Mesothelial cell of epicardium (in vitro differentiated cells): ENCODE measurements around the gene WDR11. TPM values are rescaled to one million over a fixed set of nuclear protein-coding genes. Genes with fewer than 3 reads are reported as not detected.

Source experiments
- DNase-seq, 2 experiments: peaks; one replicate each; pipeline ENCODE4 v3.0.0; 2021; ENCODE audit warnings: low spot score in 2 of 2; ENCODE audit not compliant: unreplicated experiment in 2 of 2
- H3K27ac Mint-ChIP-seq: 2 replicates; pipeline ENCODE4 v1.8.0; 2021; ENCODE audit warnings: mixed read lengths
- H3K27me3 Mint-ChIP-seq: 2 replicates; pipeline ENCODE4 v1.8.0; 2021; ENCODE audit warnings: low read depth, mixed read lengths
- H3K36me3 Mint-ChIP-seq: 2 replicates; pipeline ENCODE4 v1.8.0; 2021; ENCODE audit warnings: mixed read lengths
- H3K4me1 Mint-ChIP-seq: 2 replicates; pipeline ENCODE4 v1.8.0; 2021; ENCODE audit warnings: mixed read lengths
- H3K4me3 Mint-ChIP-seq: 2 replicates; pipeline ENCODE4 v1.8.0; 2021; ENCODE audit warnings: mild to moderate bottlenecking, moderate library complexity, mixed read lengths
- H3K9me3 Mint-ChIP-seq: 2 replicates; pipeline ENCODE4 v1.8.0; 2021; ENCODE audit warnings: mixed read lengths
- total RNA-seq: library from RNA; stranded (reverse); gene quantifications from 3 replicates; pipeline ENCODE4 v1.2.1, GENCODE V29; 2021
- TF ChIP-seq, protein P1 (sequence below): fragments of 200-600 bp; sonication (generic); IDR thresholded peaks from one replicate; pipeline ENCODE4 v1.5.0; 2021; ENCODE audit warnings: antibody characterized with exemption; ENCODE audit not compliant: unreplicated experiment

The WDR11 gene
- total RNA-seq, 1 donor from 2014 or later = 76.0 TPM

DNA sequence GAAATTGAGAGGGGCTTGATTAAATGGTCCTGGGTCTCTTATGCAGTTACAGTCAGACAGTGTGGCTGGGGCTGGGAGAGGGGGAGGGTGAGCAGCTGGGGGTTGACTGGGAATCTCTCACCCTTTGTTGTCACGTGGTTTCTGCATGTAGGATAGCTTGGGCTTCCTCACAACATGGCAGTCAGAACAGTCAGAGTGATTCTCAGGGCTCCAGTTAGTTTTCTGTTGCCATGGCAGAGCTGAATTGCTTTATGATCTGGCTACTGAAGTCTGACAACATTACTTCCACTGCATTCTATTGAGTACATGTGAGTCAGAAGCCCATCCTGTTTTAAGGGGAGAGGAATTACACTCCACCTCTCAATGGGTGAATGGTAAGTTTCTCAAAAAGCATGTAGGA lies 102.7 kb downstream of the WDR11 start:
- H3K36me3 Mint-ChIP-seq = peaks cover 12% of the 10 kb centered on the region
- peaks cover 28% of the 10 kb centered on the region for H3K4me1 Mint-ChIP-seq
- DNase-seq = no peak
- H3K4me3 Mint-ChIP-seq = no peak overlapping the region
- no peaks in the 10 kb centered on the region for H3K27me3 Mint-ChIP-seq
- TF ChIP-seq, protein P1, sequence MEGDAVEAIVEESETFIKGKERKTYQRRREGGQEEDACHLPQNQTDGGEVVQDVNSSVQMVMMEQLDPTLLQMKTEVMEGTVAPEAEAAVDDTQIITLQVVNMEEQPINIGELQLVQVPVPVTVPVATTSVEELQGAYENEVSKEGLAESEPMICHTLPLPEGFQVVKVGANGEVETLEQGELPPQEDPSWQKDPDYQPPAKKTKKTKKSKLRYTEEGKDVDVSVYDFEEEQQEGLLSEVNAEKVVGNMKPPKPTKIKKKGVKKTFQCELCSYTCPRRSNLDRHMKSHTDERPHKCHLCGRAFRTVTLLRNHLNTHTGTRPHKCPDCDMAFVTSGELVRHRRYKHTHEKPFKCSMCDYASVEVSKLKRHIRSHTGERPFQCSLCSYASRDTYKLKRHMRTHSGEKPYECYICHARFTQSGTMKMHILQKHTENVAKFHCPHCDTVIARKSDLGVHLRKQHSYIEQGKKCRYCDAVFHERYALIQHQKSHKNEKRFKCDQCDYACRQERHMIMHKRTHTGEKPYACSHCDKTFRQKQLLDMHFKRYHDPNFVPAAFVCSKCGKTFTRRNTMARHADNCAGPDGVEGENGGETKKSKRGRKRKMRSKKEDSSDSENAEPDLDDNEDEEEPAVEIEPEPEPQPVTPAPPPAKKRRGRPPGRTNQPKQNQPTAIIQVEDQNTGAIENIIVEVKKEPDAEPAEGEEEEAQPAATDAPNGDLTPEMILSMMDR = no peak
- no peak overlapping the region for H3K27ac Mint-ChIP-seq
- H3K9me3 Mint-ChIP-seq = peaks cover 26% of the 10 kb centered on the region
